GM19035 (cell line): ENCODE results near the gene KCNJ1.

Experiments
- ATAC-seq: cut with Tn5 transposase; IDR thresholded peaks from one replicate; pipeline ENCODE4 v1.9.1; 2021; ENCODE audit not compliant: unreplicated experiment

The KCNJ1 gene

GRCh38 chr11:128853559-128853958, 13.5 kb downstream of the KCNJ1 start:
- ATAC-seq: no peak

- no peak for ATAC-seq
Observed at GRCh38 chr11:128852327-128853023, 14.6 kb downstream of the KCNJ1 start.

GRCh38 chr11:128848815-128849455, 18.2 kb downstream of the KCNJ1 start:
- peak; percentile 89 for ATAC-seq

- ATAC-seq: no peak
Observed at GRCh38 chr11:128846985-128847384, 20.1 kb downstream of the KCNJ1 start.

- peak; percentile 31 for ATAC-seq
Observed at GRCh38 chr11:128845334-128845780, 21.7 kb downstream of the KCNJ1 start.

- no peak for ATAC-seq
Observed at GRCh38 chr11:128843198-128843785, 23.8 kb downstream of the KCNJ1 start.

- ATAC-seq: peak; percentile 68
Observed at GRCh38 chr11:128841461-128842072, 25.5 kb downstream of the KCNJ1 start.

GRCh38 chr11:128840783-128841182, 26.3 kb downstream of the KCNJ1 start:
- ATAC-seq: no peak

GRCh38 chr11:128840137-128840536, 27.0 kb downstream of the KCNJ1 start:
- no peak for ATAC-seq

- no peak for ATAC-seq
Observed at GRCh38 chr11:128839081-128839480, 28.0 kb downstream of the KCNJ1 start.

- no peak for ATAC-seq
Observed at GRCh38 chr11:128837627-128838026, 29.5 kb downstream of the KCNJ1 start.

- ATAC-seq: no peak
Observed at GRCh38 chr11:128835741-128836430, 31.2 kb downstream of the KCNJ1 start.

- ATAC-seq: no peak
Observed at GRCh38 chr11:128834157-128834556, 32.9 kb downstream of the KCNJ1 start.

GRCh38 chr11:128832121-128832497, 35.0 kb downstream of the KCNJ1 start:
- ATAC-seq: no peak

- peak; percentile 84 for ATAC-seq
Observed at GRCh38 chr11:128831174-128832120, 35.6 kb downstream of the KCNJ1 start.

GRCh38 chr11:128830290-128831173, 36.6 kb downstream of the KCNJ1 start:
- peak; percentile 39 for ATAC-seq

GRCh38 chr11:128828350-128828749, 38.7 kb downstream of the KCNJ1 start:
- ATAC-seq: no peak

GRCh38 chr11:128827191-128827893, 39.8 kb downstream of the KCNJ1 start:
- ATAC-seq: no peak
